Large intestine (tissue), 3 donors: Measurements from ENCODE around the gene C1QTNF5. TPM values are rescaled to one million over a fixed set of nuclear protein-coding genes. Genes with fewer than 3 reads are reported as not detected.

Experiments
- DNase-seq, 2 donors: peaks; one replicate each; pipeline versions ENCODE4 v3.0.0 to v3.0.0-alpha.2; 2013
- H3K27ac ChIP-seq: one replicate; pipeline ENCODE4 v1.5.1; 2013; ENCODE audit warnings: low read length
- H3K27me3 ChIP-seq: 2 replicates; pipeline ENCODE4 v1.6.1; 2013; ENCODE audit warnings: low read length; ENCODE audit not compliant: control insufficient read depth, insufficient read depth
- H3K36me3 ChIP-seq: 2 replicates; pipeline ENCODE4 v1.6.1; 2013; ENCODE audit warnings: low read length; ENCODE audit not compliant: control insufficient read depth, insufficient read depth
- H3K4me1 ChIP-seq: one replicate; pipeline ENCODE4 v1.6.1; 2013; ENCODE audit warnings: low read length; ENCODE audit not compliant: control insufficient read depth, insufficient read depth
- H3K4me3 ChIP-seq: one replicate; pipeline ENCODE4 v1.5.1; 2013; ENCODE audit warnings: low read length
- H3K9me3 ChIP-seq: one replicate; pipeline ENCODE4 v1.6.1; 2013; ENCODE audit warnings: mild to moderate bottlenecking, low read depth, low read length, moderate library complexity; ENCODE audit not compliant: control insufficient read depth
- WGBS: methylation state at CpG from one replicate; pipeline ENCODE4 v1.1.5; 2013; ENCODE audit warnings: low lambda C conversion rate; ENCODE audit not compliant: insufficient coverage; 5-methylcytosine and 5-hydroxymethylcytosine counted together
- polyA plus RNA-seq: library from polyadenylated mRNA; unstranded; fragments of 120-200 nt; gene quantifications from one replicate; pipeline ENCODE4 v1.2.1, GENCODE V29; 2013

Gene C1QTNF5
- polyA plus RNA-seq, 1 donor: 19.5 TPM

- Histone ChIP-seq H3K27me3 (peaks cover 32% of the 10 kb centered on the region), H3K9me3 (no peaks in the 10 kb centered on the region), H3K4me3 (no peak overlapping the region), H3K27ac (no peak overlapping the region), H3K36me3 (no peaks in the 10 kb centered on the region), H3K4me1 (peaks cover 31% of the 10 kb centered on the region)
- DNase-seq: peak in 1 of 2 donors; percentile 32
- WGBS: no CpG with 5 or more reads among the region's 20 CpGs
Observed at GRCh38 chr11:119322921-119323531, 17.7 kb downstream of the C1QTNF5 start.

- no peak overlapping the region for H3K27ac ChIP-seq
- H3K4me1 ChIP-seq: peaks cover 35% of the 10 kb centered on the region
Observed at GRCh38 chr11:119322360-119322739, 18.3 kb downstream of the C1QTNF5 start.

GRCh38 chr11:119320776-119321524 lies 19.7 kb downstream of the C1QTNF5 start:
- H3K9me3 ChIP-seq: peaks cover 3% of the 10 kb centered on the region
- H3K36me3 ChIP-seq: no peaks in the 10 kb centered on the region
- peaks cover 50% of the 10 kb centered on the region for H3K27me3 ChIP-seq
- no CpG with 5 or more reads among the region's 60 CpGs for WGBS
- peak overlapping the region; percentile 51 for H3K4me3 ChIP-seq
- DNase-seq: peak in 1 of 2 donors; percentile 65
- H3K4me1 ChIP-seq: peaks cover 38% of the 10 kb centered on the region
- peak overlapping the region; percentile 80 for H3K27ac ChIP-seq

More at GRCh38 chr11:119322360-119322739, 18.3 kb downstream of the C1QTNF5 start:
- Histone ChIP-seq H3K27me3 (peaks cover 39% of the 10 kb centered on the region), H3K36me3 (no peaks in the 10 kb centered on the region), H3K4me3 (no peak overlapping the region), H3K9me3 (no peaks in the 10 kb centered on the region)
- no peak for DNase-seq
- WGBS: 90% methylated on average over 2 of the region's 6 CpGs

GRCh38 chr11:119320240-119320775 lies 20.4 kb downstream of the C1QTNF5 start:
- peak in 1 of 2 donors; percentile 43 for DNase-seq
- H3K27me3 ChIP-seq: peaks cover 57% of the 10 kb centered on the region
- H3K9me3 ChIP-seq: peaks cover 3% of the 10 kb centered on the region
- H3K27ac ChIP-seq: peak overlapping the region; percentile 80
- peaks cover 44% of the 10 kb centered on the region for H3K4me1 ChIP-seq
- no peaks in the 10 kb centered on the region for H3K36me3 ChIP-seq
- WGBS: no CpG with 5 or more reads among the region's 17 CpGs
- peak overlapping the region; percentile 51 for H3K4me3 ChIP-seq

- H3K9me3 ChIP-seq: peaks cover 6% of the 10 kb centered on the region
- H3K27me3 ChIP-seq: peaks cover 62% of the 10 kb centered on the region
- H3K4me1 ChIP-seq: peaks cover 50% of the 10 kb centered on the region
- H3K4me3 ChIP-seq: no peak overlapping the region
- H3K27ac ChIP-seq: peak overlapping the region; percentile 80
- no peak for DNase-seq
- H3K36me3 ChIP-seq: no peaks in the 10 kb centered on the region
- WGBS: 60% methylated on average over 1 of the region's 11 CpGs
Observed at GRCh38 chr11:119319700-119320239, 20.9 kb downstream of the C1QTNF5 start.

GRCh38 chr11:119319136-119319699 lies 21.5 kb downstream of the C1QTNF5 start:
- Histone ChIP-seq H3K27ac (peak overlapping the region; percentile 80), H3K4me1 (peaks cover 52% of the 10 kb centered on the region), H3K9me3 (peaks cover 6% of the 10 kb centered on the region), H3K36me3 (peaks cover 3% of the 10 kb centered on the region), H3K4me3 (no peak overlapping the region), H3K27me3 (peaks cover 68% of the 10 kb centered on the region)
- DNase-seq: no peak
- no CpG with 5 or more reads among the region's 8 CpGs for WGBS

- Histone ChIP-seq H3K36me3 (peaks cover 3% of the 10 kb centered on the region), H3K4me1 (peaks cover 52% of the 10 kb centered on the region), H3K9me3 (peaks cover 6% of the 10 kb centered on the region), H3K4me3 (no peak overlapping the region), H3K27me3 (peaks cover 74% of the 10 kb centered on the region), H3K27ac (peak overlapping the region; percentile 80)
- no CpG with 5 or more reads among the region's 22 CpGs for WGBS
- peak in 1 of 2 donors; percentile 48 for DNase-seq
Observed at GRCh38 chr11:119318240-119319135, 22.2 kb downstream of the C1QTNF5 start.

- peak overlapping the region; percentile 80 for H3K27ac ChIP-seq
Observed at GRCh38 chr11:119317592-119318239, 23.0 kb downstream of the C1QTNF5 start.

More at GRCh38 chr11:119317592-119318239, 23.0 kb downstream of the C1QTNF5 start:
- no peak overlapping the region for H3K4me3 ChIP-seq
- peaks cover 6% of the 10 kb centered on the region for H3K9me3 ChIP-seq
- DNase-seq: no peak
- peaks cover 4% of the 10 kb centered on the region for H3K36me3 ChIP-seq
- peaks cover 52% of the 10 kb centered on the region for H3K4me1 ChIP-seq
- no CpG with 5 or more reads among the region's 14 CpGs for WGBS
- H3K27me3 ChIP-seq: peaks cover 75% of the 10 kb centered on the region
